ENCODE measurements around the gene GDF10.

Gene GDF10

DNA sequence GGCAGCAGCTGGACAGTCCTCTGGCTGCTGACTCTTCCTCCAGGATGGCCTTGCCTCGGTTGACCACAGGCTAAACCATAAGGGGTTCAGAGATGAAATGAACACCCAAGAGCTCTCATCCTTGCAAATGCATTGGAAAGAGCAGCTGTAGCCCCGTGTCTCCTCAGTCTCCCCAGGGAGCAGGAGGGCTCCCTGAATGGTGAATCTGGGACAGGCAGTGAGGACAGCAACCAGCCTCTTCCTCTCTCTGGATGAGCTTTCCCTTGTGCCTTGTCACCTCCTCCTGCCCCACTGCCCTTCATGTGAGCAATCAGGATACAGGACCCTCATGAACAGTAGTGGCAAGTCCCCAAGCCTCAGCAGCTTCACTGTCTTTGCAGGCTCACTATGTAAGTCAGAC is 23.9 kb upstream of the GDF10 start:
- DNase-seq (ENCODE audit: low read depth in 2 of 2), result no peak

DNA sequence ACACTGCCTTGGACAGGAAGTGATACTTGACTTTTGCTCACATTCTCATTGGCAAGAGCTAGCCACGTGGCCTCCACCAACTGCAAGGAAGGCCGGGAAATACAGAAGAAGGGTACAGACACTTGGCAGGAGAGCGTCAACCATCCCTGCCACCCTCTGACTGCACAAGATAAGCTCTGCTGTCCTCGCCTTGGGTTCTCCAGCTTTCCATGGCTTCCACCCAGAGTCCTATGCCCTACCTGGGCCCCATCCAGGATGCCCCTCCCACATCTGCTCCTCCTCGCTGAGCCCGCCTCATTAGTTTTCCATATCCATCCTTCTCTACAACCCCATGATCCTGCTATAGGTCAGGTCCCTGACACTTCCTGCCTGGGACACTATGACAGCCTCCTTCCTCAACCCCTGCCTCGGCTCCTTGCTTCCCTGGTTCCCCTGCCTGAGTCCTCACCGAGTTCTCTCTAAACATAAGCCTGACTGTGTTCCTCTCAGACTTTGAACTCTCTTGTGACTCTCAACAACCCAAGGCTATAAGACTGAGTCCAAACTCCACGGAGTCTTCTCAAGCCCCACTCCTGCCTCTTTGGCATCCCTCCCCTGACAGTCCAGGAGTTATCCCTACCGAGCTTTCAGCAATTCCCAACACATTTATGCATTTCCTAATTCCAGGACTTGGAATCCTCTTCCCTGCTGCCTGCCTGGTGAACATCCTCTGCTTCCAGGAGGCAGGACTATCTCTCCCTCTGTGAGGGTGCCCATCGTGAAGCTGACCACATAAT is 23.2 kb upstream of the GDF10 start:
- no peak for DNase-seq (ENCODE audit: low read depth in 2 of 2)

DNA sequence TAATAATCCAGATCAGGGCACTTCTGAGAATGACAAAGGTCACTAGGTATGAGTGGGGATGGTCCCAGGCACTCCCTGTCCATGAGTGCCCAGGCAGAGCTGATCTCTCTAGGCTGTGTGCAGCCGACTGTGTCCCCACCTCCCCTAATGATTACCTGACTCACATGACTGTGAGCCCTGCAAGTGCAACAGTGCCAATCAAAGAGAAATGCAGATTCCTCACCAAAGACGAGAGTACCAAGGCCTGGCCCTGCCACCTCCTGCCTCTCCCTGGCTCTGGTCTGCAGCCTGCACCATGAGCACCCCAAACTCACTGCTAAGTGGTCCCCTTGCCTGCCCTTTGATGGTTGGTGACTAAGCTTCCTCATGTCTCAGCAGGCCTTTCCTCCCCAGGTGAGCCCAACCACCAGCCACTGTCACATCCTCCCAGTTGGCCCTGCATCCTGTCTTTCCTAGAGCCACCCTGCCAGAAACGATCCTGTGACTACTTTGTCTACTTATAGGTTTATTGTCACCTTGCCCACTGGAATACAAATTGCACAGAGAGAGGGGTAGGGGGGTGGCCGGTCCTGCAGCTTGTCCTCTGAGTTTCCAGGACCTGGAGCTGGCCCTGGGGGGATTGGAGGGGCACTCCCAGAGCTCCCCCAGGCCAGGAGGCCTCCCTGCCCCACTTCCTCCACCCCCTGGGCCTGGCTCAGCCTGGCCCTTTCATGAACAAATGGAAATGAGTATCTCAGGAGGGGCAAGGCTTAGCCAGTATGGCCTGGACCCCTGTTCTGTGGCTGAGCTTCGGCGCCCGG is 22.4 kb upstream of the GDF10 start:
- DNase-seq (ENCODE audit: low read depth in 2 of 2), result peak in 1 of 2 donors; percentile 12

DNA sequence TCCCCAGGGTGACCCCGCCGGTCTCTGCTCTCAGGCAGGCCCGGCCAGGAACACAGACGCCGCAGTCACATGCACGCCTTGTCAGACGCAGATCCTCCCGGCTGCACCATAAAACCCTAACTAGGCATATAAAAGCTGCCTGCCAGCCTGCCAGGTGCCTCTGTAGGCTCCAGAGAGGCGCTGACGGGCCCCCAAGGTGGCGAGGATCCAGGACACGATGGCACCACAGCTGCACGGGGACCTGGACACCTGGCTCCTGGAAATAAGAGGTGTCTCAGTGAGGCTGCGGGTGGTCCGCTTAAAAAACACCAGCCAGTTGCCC is 21.9 kb upstream of the GDF10 start:
- no peak for DNase-seq (ENCODE audit: low read depth in 2 of 2)

DNA sequence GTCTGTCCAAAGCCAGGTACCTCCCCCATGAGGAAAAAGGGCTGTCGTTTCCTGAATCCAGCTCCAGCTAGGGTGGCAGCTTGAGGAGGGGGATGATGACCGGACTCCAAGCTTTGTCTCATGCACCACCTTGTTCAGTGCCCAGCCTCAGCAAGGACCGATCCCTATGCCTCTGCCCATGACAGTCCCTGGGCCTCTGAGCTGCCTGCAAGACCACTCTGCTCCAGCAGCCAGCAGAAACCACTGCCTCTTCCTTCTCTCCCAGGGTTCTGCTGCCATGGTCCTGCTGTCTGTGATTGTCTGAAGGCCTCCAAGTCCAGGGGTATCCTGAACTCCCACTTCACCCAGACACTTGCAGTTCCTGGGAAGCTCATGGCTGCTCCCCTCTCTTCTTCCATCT is 21.3 kb upstream of the GDF10 start:
- no peak for DNase-seq (ENCODE audit: low read depth in 2 of 2)

DNA sequence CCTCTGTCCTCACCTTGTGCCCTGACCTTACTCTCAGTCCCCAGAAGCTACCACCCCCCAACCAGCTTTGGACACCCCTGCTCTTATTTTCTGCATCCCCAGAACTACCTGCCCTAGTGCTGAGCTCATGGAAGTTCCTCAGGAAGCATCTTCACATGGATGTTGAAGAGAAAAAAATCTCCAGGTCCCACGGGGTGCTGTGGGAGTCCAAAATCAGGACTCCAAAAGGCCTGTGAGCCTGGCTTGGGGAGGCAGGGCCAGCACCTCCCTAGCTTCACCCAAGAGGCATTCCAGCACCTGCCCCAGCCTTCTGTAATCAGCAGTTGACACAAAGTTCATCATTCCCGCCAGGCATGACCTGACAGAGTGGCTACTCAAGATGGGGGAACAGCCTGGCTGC is 20.7 kb upstream of the GDF10 start:
- DNase-seq (ENCODE audit: low read depth in 2 of 2), result no peak

DNA sequence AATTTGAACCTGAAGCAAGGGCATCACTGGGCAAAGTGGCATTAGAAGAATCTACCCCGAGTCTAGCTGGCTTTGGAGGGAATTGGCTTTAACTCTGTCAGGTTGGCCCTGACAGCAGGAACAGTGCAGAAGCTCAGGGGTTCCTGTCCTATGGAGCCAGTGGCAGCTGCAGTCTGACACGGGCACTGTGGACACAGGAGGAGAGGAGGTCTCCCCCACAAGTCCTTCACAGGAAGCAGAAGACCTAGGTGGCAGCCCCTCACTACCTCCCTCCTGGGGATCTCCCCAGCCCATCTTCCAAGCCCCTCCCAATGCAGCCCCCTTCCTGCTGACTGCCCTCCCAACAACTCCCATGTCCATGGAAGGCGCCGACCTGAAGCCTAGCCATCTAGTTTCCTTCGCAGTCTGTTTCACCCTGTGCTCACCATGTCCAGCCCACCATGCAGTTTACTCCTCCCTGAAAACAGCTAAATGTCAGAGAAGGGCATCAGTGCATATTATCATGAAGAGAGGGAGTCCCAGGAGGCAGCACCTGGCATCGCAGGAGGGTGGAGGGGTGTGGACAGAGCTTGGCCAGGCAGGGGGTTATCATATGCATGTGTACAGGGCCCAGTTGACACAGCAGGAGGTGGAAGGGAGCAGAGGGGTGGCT is 17.9 kb upstream of the GDF10 start:
- DNase-seq (ENCODE audit: low read depth in 2 of 2), result no peak

DNA sequence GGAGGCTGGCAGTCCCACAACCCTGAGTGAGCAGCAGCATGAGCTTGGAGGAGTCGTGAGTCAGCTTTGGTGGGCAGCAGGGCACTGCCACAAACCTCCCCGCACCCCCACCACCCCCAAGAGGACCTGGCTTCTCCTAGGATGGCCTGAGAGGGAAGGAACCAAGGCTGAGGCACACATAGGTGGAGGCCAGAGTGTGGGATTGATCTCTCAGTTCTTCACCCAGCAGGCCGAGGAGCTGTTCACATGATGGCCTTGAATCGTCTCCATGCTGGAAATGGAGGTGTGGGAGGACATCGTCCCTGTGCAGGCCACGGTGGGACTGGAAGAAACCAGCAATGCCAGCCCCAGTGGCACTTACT is 17.4 kb upstream of the GDF10 start:
- DNase-seq (ENCODE audit: low read depth in 2 of 2), result no peak

DNA sequence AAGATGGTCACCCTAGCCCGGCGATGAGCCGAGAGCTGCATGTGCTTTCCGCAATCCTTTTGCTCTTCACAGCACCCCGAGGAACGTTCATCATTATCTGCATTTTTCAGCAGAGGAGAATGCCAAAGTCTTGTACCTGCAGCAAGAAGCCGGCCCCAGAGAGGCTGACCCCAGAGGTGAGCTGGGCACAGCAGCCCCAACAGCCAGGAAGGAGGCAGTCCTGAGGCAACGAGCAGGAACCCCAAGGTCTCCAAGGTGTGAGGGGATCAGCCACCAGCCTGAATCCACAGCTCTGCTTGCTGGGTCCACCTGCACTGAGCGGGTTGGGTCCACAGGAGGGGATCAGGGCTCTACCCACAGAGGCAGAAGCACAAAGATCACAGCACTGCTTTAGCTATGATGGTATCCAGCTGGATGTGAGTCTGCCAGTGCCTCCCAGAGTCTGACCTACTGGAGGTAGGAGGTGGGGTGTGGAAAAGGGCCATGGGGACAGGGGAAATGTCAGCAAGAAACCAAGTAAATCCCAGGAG is 16.8 kb upstream of the GDF10 start:
- DNase-seq (ENCODE audit: low read depth in 2 of 2), result no peak

DNA sequence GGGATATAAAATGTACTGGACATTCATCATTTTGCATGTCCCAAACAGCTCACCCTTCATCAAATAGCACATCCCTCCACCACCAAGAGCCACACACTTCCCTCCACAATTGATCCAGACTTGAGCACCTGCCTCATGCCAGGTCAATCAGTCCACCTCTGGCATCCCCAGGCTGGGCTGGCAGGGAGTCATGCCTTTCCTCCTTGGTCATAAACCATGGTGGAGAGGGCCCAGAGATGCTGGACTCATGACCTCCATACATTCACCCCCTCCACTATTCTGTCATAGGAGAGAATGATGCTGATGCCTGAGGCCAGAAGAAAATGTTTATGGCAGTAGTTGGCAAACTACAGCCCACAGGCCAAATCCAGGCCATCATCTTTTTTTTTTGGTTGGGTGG is 16.1 kb upstream of the GDF10 start:
- DNase-seq (ENCODE audit: low read depth in 2 of 2), result no peak

DNA sequence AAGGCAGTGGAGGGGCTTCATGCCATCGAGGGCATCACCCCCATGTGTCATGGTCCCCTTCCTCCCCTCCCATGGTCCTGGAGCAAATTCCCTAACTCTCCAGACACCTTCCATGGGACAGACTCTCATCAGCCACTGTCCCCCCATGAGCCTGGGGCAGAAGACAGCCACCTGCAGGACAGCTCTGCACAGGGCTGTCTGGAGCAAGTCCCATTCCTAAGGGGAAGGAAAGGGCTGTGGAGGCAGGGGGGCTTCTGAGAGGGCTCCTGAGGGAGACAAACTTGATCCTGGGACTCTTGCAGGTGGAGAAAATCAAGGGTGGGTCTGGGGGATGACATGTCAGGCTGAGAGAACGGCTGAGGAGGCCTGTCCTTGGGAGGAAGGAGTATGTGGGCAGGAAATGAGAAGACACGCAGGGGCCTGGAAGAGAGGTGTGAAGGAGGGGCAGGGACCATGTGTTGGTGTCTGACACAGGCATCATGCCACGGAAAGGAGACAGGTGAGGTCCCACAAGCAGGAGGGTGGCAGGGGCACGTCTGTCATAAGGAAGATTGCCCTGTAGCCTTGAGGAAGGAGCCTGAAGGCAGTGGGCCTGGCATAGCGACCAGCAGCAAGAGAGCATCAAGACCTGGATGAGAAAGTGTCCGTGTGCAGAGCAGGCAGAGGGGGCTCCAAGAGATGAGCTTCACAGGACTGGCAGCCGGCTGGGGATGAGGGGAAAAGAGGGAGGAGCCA is 14.4 kb upstream of the GDF10 start:
- no peak for DNase-seq (ENCODE audit: low read depth in 2 of 2)

DNA sequence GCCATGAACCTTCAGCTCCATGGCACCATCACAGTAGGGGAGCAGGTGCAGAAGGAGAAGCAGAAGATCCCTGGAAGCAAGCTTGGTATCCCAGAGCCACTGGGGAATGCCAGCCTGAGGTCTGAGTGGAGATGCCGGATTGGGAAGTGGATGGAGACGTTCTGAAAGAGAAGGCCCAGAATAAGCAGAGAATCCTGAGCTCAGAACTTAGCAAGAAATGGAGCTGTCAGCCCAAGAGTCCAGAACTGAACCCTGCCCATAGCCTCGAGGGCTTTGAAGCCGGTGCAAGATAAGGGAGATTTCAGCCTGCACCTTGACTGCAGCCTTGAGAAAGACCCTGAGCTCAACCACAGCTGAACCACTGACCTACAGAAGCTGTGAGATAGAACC is 13.9 kb upstream of the GDF10 start:
- DNase-seq (ENCODE audit: low read depth in 2 of 2), result no peak

DNA sequence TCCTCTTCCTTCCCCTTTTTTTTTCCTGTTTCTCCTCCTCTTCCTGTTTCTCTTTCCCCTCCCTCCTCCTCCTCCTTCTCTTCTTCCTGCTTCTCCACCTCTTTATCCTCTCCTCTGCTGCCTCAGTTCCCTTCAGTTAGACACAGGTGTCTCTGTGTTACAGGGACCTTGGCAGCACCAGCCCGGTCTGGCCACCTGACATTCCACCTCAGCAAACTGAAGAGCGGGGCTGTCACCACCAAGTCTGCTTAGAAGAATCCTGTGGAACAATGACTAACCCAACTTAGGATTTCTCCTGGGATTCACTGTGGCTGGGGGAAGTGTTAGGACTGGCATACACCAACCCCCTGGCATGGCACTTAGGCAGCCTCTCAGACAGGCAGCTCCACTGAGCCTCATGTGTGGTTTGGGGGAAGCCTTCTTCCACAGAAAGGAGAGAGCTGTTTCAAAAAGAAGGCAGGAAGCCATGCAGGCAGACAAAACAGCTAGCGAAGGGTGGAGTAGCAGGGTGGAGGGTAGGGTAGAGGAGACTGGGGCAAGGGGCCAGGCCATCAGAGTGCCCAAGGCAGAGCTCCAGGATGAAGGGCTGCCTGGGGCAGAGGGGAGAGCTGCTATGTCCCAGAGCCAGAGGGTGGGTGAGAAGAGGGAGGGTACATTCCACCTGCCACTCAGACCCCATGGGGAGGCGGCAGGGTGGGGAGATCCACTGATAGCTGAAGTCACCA is 13.2 kb upstream of the GDF10 start:
- DNase-seq (ENCODE audit: low read depth in 2 of 2), result no peak

DNA sequence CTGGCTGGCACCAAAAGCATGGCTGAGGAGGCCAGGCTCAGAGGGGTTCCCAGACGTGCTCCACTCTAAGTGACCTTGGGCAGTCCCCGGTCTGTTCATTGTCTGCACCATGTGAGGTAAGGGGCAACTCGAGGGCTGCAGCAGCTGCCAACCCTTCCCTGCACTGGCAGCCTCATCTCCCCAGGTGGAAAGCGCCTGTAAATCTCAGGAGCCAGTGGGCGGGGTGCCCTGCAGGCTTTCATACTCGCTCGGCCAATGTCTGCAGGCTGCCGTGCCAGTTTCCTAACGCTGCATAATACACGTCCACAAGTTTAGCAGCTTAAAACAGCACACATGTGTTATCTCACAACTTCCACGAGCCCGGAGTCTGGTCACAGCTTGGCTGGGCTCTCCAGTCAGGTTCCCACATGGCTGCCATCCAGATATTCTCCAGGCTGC is 12.6 kb upstream of the GDF10 start:
- no peak for DNase-seq (ENCODE audit: low read depth in 2 of 2)

DNA sequence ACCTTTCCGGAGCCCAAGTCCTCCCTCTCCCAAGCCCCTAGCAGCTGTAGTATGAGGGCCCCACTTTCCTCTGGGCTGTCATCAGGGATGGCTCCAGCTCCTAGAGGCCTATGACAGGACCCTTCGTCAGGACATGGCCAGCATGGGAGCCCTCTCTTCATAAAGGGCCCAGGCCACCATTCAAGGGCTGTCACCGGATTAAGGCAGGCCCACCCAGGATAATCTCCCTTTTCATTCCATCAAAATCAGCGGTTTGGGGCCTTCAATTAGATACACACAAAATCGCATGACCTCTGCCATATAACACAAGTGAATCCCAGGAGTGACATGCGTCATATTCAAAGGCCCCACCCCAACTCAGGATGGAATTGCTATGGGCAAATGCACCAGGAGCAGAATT is 12.2 kb upstream of the GDF10 start:
- no peak for DNase-seq (ENCODE audit: low read depth in 2 of 2)

DNA sequence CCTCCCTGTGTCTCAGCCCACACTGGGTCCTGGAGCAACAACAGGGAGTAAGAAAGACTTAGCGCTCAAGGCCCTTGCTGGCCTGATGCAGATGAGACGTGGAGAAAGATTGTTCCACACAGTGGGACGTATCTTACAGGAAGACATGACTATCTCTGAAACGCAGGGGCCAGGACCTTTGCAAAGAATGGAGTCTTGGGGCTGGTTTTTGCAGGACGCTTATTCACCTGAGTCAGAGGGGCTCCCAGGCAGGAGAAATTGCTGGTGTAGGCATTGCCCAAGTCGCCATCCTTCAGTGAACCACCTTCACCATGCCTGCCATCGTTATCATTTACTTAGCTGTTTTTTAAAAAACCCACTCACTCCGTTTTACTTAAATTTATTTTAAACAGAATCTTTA is 11.8 kb upstream of the GDF10 start:
- DNase-seq (ENCODE audit: low read depth in 2 of 2), result no peak

DNA sequence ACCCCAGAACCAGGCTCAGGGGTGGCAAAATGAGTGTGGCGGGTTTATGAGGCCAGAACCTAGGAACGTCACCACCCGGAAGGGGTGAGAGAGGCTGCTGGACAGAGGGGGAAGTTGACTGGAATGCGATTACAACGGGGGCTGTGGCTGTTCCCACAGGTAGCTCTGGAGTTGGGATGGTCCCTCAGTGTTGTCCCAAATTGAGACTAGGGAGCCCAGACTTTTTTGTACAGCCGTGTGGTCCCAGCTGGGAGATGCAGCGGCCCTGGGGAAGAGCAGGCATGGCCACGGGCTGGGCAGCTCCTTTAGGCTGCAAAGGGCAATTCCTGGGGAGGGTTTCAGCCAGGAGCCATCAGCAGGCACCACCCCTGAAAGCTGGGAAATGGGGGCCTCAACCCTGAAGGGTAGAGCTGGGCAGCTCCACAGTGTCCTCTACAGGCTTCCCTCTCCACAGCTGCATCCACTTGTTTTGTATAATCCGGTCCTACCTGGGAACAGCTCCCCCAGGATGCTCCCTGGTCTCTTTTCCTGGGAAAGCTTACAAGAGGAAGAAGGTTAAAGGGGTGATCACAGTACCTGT is 11.0 kb upstream of the GDF10 start:
- no peak for DNase-seq (ENCODE audit: low read depth in 2 of 2)

DNA sequence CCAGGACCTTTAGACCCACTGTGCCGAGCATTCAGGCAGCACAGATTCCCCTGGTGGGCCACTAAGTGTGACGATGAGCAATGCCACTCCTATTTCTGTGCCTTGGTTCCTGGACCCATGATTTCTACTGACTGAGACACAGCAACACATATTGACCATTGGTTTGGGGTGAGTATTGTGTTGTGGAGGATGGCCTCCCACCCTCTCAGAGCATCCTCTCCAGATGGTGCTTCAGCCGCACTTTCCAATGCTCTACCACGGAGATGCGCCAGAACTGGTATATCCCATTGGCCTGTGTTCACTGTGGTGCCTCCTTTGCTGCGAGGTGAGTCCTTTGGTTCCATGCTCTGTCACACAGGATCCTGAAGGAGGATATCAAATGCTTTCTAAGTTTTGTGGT is 10.1 kb upstream of the GDF10 start:
- no peak for DNase-seq (ENCODE audit: low read depth in 2 of 2)

DNA sequence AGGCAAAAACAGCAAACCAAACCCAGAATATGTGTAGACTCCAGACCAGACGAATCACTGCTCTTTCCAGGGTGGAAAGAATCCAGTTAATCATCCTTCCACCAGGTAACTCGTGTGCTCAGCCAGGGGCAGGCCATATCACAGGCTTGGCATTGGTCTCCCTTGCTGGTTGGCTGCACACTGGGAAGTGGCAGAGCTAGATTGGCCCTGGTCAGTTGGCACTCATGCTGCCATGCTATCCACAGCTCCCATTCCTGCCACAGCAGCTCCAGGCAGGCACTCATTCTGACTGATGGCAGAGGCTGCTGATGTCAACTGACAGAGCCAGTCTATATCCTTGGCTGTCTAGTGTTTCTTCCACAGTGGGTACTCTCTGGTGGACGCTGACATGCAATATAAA is 9.7 kb upstream of the GDF10 start:
- DNase-seq (ENCODE audit: low read depth in 2 of 2), result no peak

DNA sequence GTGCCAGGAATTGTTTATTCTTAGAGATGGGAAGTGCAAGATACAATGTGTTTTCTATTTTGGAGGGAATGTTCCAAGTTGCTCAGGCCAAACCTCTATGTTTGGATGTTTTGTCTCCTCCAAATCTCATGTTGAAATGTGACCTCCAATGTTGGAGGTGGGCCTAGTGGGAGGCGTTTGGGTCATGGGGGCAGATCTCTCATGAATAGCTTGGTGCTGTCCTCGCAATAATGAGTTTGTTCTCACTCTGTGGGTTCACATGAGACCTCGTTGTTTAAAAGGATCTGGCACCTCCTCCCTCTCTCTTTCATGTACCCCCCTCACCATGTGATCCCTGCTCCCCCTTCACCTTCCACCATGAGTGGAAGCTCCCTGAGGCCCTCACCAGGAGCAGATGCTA is 8.3 kb upstream of the GDF10 start:
- DNase-seq (ENCODE audit: low read depth in 2 of 2), result no peak

DNA sequence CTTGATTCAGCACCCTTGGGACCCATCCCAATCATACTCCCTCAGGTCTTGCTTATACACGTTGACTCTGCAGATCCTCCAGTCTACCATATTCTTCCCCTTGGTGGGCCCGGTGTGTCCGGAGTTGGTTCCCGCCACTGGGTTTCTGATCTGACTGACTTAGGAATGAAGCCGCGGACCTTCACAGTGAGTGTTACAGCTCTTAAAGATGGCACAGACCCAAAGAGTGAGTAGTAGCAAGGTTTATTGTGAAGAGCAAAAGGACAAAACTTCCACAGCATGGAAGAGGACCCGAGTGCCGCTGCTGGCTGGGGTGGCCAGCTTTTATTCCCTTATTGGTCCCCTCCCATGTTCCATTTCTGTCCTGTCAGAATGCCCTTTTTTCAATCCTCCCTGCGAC is 5.9 kb upstream of the GDF10 start:
- no peak for DNase-seq (ENCODE audit: low read depth in 2 of 2)

Data from stimulated activated CD8-positive, alpha-beta memory T cell treated with anti-CD3 and anti-CD28 coated beads, Interleukin-15, amount 100 ng/mL, for 4 hours (primary cell).